ENCODE data around the gene HTT. TPM values are rescaled to one million over a fixed set of nuclear protein-coding genes. Genes with fewer than 3 reads are reported as not detected.

HTT gene
- total RNA-seq, 2 experiments from 2014 or later = 54.2 to 56.5 TPM

GRCh38 chr4:3251691-3252479 lies 177.4 kb downstream of the HTT start:
- POLR2A ChIA-PET = no interaction called here
- CTCF ChIA-PET = no interaction called here
- H3K4me3 Mint-ChIP-seq = no peak overlapping the region
- DNase-seq (no peak), ATAC-seq (no peak)
- no peaks in the 10 kb centered on the region for H3K36me3 Mint-ChIP-seq (ENCODE audit: low read depth)
- intact Hi-C loops (cut with micrococcal nuclease) = no loop called here
- no peak for TF ChIP-seq CTCF (IDR thresholded peaks at IDR 0.05)
- no peaks in the 10 kb centered on the region for H3K27me3 Mint-ChIP-seq
- H3K9me3 Mint-ChIP-seq = no peaks in the 10 kb centered on the region
- H3K27ac Mint-ChIP-seq = no peak overlapping the region
- H3K4me1 Mint-ChIP-seq (ENCODE audit: low read depth) = no peaks in the 10 kb centered on the region

- TF ChIP-seq CTCF (IDR thresholded peaks at IDR 0.05) = no peak
- ChIA-PET POLR2A (no interaction called here), CTCF (no interaction called here)
- intact Hi-C loops (cut with micrococcal nuclease) = no loop called here
- Mint-ChIP-seq H3K27ac (no peak overlapping the region), H3K4me3 (no peak overlapping the region), H3K9me3 (no peaks in the 10 kb centered on the region), H3K27me3 (no peaks in the 10 kb centered on the region), H3K4me1 (ENCODE audit: low read depth) (no peaks in the 10 kb centered on the region), H3K36me3 (ENCODE audit: low read depth) (no peaks in the 10 kb centered on the region)
- ATAC-seq (no peak), DNase-seq (no peak)
Measured at GRCh38 chr4:3252480-3252828, 178.0 kb downstream of the HTT start.

DNA sequence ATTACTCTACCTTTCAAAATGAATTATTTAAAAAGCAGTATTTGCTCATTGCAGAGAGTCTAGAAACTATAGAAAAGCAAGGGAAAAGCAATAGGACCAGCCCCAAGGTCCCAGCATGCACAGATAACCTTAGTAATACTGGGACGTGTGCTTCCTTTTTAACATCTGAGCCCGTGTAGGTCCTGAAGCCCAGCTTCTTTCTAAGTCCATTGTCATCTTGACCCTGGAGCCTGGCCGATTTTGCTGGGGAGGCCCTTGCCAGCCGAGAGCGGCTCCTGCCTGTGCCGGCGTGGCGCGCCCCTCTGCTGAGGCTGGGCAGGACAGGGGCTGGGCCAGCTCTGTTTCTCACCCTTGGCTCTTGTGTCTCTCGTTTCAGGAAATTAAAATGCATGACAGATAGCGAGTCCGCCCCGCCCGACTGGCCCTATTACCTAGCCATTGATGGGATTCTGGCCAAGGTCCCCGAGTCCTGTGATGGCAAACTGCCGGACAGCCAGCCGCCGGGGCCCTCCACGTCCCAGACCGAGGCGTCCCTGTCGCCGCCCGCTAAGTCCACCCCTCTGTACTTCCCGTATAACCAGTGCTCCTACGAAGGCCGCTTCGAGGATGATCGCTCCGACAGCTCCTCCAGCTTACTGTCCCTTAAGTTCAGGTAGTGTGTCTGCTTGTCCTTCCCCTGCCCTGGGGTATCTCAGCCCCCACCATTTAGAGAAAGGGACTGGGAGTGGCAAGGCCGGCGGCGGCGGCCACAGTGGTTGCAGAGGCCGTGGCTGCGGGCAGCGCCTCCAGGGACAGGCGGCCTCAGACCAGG lies 178.6 kb downstream of the HTT start:
- Mint-ChIP-seq H3K9me3 (no peaks in the 10 kb centered on the region), H3K36me3 (ENCODE audit: low read depth) (no peaks in the 10 kb centered on the region), H3K27me3 (no peaks in the 10 kb centered on the region), H3K4me1 (ENCODE audit: low read depth) (no peaks in the 10 kb centered on the region), H3K4me3 (no peak overlapping the region), H3K27ac (no peak overlapping the region)
- no peak for TF ChIP-seq CTCF (IDR thresholded peaks at IDR 0.05)
- ChIA-PET CTCF (no interaction called here), POLR2A (no interaction called here)
- DNase-seq (no peak), ATAC-seq (no peak)
- intact Hi-C loops (cut with micrococcal nuclease) = no loop called here

GRCh38 chr4:3253808-3254207 lies 179.3 kb downstream of the HTT start:
- no peak overlapping the region for H3K27ac Mint-ChIP-seq
- no peaks in the 10 kb centered on the region for H3K4me1 Mint-ChIP-seq (ENCODE audit: low read depth)
- H3K36me3 Mint-ChIP-seq (ENCODE audit: low read depth) = no peaks in the 10 kb centered on the region
- no peak overlapping the region for H3K4me3 Mint-ChIP-seq
- TF ChIP-seq CTCF (IDR thresholded peaks at IDR 0.05) = no peak
- ChIA-PET CTCF (no interaction called here), POLR2A (no interaction called here)
- H3K9me3 Mint-ChIP-seq = no peaks in the 10 kb centered on the region
- DNase-seq = no peak
- intact Hi-C loops (cut with micrococcal nuclease) = no loop called here
- H3K27me3 Mint-ChIP-seq = no peaks in the 10 kb centered on the region
- no peak for ATAC-seq
